Stimulated activated CD4-positive, alpha-beta T cell treated with anti-CD3 and anti-CD28 coated beads, Interleukin-2, amount 100 ng/mL, for 4 hours (primary cell): Measurements from ENCODE around the gene ACOXL.
"Not testable (repeated sequence)": the region's sequence is repeated elsewhere in the genome, so short reads cannot be mapped to it uniquely, and the experiment has no call there.

ENCODE experiments used
- DNase-seq: peaks from one replicate; pipeline ENCODE4 v3.0.0-alpha.2; 2020; ENCODE audit warnings: low read depth

ACOXL gene

DNA sequence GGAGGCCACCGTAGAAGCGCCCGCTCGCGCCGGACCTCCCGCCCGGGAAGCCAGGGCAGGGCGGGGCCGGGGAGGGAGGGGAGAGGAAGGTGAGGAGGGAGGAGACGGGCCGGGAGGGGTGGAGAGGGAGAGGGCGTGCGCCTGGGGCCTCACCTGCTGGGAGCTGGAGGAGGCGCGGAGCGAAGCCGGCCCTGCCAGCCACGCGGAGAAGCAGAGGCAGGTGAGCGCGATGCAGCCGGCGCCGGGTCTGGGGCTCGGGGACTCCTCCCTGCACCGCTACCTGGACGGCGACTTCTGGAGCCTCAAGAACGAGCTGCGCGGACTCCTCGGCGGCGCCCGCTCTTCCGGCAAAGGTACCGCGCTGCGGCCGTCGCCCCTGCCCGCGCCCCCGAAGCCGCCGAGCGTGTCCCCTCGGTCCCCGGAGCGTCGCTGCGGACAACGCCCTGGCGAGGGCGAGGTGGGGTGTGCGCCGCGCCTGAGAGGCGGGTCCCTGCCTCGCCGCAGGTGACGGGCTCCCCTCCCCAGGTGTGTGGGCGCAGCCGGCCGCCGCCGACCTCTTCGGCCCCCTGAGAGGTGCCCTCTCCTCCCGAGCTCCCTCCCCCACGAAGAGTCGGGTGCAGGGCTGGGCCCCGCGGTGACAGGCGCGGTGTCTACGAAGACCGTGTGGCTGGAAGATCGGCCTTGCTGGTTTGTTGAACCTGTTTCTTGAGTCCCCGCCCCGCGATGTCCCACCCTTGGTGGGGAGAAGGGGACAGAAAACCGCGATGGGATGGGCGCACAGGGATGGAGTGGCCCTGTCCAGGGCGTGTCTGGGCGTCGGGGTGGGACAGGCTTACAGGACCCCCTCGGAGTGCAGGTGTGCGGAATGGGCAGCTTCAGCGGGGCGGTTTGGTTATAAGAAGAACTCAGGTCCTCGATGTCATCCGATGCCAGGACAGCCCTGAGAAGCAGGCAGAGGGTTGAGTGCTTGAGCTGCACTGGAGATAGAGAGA lies at the start of gene ACOXL:
Gene ACOXL, plus strand, starts transcription at position 152 of the 992 bp plus-strand sequence. CDS start 35,817 bp downstream, outside the sequence.
- no peak for DNase-seq

DNA sequence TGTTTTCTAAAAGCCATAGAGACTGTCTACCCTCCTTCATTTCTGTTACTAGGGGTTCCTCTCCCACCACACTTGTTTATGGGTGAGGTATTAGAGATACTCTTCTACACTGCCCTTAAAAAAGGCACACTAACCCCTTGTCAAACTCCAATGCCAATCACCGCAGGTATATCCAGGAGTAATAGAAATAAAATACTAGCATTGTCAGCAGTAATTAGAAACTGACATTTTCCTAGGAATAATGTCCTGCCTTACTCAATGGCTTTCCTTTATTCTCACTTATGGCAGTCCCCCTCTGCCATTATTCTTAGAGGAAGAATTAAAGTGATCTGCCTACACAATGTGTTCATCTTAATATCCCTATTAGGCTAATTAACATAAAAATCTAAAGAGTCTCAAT lies 49.5 kb upstream of the ACOXL start:
- DNase-seq = no peak

DNA sequence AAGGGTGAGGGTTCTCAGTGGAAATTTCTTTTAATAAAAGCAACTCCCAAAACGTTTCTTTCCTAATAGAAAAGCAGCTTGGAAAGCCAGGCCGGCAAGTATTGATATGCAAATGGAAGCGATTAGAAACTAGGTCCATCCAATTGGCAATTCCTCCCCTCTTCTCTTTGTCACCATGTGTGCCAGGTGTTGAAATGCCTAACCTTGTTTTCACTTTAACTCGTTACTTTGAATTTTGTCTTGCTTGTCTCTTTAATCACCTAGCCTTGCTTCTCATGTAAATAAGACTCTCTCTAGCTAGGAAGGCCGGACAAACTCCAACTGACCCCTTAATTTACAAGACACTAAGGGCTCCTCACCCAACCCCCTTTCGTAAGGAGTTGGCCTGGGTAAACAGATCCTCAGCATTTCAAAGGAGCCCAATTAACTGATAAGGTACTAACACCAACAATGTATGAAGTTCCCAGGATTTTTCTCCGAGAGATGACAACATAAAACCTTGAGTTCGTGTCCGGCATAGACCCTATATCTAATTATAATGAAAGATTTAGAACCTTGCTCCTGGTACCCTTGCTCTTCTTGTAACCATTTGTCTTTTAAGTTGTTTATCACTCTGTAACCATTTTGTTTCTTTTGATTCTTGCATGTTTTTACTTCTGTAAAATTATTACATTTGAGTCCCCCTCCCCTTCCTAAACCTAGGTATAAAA lies 44.4 kb upstream of the ACOXL start:
- DNase-seq = not testable (repeated sequence)

DNA sequence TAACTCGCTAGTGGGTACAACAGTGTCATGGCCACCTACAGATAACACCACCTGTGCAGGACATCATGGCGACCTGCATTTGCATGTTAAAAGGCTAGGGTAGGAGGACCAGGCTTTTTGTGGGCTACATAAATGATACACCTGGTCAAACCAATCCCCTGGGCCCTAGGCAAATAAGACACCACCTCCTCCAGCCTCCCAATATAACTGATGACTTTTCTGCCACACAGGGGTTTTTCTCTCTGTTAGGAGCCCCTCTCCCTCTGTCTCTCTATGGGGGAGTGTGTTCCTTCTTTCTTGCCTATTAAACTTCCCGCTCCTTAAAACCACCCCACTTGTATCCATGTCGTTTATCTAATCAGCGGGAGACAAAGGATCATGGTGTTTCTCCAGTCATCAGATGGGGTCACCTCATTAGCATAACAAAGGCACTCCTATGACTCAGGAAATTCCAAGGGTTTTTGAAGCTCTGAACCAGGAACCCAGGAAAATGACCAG lies 43.7 kb upstream of the ACOXL start:
- DNase-seq = no peak

DNA sequence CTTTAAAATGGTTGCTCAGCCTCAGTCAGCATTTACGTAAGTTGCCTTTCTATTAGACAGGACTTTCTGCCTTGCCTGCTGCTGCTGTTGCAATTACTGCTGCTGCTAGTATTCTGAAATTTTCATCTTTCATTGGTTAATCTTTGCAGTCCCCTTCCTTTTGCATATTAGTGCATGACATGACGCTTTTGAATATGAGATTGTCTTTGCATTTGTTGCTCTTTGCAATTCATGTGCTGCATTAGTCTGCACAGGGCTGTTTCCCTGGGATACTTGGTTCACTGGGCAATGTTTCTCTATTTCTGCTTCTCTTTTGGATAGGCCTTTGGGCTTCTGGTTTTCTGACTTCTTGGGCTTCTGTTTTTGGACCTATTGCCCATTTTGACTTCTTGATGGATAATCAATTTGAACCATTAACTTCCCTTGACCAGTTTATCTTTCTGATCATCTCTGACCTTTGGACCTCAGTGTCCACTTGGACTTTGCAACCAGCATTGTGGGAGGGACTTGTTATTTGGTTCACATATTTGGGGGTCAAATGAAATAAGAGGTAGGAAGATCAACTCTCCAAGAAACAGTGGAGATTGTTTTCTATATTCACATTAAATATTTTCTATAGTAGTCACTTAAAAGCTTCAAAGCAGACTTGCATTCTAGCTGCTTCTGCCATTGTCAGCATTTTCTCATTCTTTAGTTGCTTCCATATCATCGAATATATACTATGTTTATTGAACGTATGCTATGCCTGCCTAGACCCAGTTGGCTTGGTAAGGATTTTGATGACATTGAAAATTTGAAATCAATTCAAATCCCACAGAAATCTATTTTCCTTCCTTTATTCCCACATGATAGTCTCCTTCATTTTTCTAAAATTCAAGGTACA lies 42.0 kb upstream of the ACOXL start:
- no peak for DNase-seq

DNA sequence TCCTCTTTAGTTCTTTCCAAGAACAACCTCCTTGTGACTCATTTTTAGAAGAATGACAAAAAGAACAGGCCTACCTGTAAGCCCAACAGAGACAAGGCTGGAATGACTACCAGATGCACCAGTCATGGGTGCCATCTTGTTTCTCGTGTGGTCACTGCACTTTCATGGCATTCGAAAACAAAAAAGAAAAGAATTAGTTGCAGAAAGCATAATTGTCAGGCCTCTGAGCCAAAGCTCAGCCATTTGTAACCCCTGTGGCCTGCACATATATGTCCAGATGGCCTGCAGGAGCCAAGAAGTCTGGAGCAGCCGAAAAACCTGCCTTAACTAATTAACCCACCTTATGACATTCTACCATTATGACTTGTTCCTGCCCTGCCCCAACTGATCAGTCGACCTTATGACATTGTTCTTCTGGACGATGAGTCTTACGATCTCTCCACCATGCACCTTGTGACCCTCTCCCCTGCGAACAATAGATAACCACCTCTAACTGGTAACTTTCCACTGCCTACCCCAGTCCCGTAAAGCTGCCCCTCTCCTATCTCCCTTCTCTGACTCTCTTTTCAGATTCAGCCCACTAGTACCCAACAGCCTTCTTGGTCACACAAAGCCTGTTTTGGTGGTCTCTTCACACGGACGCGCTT lies 40.6 kb upstream of the ACOXL start:
- no peak for DNase-seq

DNA sequence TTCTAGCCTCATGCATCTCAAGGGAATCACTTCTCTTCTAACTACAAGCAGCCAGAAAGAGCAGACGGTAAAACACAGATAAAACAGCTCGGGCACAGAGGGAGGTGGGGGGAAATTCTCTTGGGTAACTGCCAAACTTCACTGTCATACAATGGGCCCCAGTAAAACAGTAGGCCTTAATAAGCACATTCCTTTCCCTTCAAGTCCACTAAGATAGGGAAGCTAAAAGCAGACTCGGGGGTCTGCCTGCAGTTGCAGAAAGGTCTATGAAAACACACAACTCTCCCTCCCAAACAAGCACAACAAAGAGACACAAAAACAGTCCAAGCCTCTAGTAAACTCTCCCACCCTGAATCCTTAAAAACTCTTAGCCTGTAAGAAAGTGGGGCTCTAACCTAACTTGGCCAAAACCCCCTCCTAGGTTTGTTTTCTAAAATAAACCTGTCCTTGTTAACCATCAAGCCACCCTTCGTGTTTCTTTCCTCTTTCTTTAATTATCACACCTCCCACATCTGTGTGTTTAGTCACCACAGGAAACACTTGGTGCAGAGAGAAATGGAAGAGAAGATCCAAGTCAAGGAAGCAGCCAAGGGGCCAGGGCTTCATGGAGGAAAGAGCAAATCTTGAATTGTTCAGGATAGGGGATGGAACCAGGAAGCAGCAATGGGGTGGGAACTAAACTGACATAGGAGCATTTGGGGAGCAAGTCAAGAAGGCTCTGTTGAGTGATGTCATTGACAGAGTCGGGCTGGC lies 37.1 kb upstream of the ACOXL start:
- not testable (repeated sequence) for DNase-seq

DNA sequence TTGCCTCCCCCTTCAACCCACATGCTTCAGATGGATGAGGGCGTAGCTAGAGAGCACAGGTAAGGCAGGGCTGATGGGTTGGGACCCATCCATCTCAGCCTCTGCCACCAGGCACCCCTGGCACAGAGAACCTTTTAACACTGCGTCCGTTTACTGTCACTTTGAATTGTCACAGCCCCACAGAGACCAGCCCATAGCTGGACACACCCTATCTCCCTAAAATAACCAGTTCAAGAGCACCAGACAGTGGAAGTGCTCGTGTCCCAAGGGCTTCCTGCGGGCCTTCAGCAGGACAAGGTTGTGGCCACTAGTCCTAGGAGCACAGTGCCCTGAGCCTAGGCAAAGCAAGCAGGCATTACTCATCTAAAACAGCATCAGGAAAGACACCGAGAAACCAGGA lies 34.1 kb upstream of the ACOXL start:
- DNase-seq = not testable (repeated sequence)

DNA sequence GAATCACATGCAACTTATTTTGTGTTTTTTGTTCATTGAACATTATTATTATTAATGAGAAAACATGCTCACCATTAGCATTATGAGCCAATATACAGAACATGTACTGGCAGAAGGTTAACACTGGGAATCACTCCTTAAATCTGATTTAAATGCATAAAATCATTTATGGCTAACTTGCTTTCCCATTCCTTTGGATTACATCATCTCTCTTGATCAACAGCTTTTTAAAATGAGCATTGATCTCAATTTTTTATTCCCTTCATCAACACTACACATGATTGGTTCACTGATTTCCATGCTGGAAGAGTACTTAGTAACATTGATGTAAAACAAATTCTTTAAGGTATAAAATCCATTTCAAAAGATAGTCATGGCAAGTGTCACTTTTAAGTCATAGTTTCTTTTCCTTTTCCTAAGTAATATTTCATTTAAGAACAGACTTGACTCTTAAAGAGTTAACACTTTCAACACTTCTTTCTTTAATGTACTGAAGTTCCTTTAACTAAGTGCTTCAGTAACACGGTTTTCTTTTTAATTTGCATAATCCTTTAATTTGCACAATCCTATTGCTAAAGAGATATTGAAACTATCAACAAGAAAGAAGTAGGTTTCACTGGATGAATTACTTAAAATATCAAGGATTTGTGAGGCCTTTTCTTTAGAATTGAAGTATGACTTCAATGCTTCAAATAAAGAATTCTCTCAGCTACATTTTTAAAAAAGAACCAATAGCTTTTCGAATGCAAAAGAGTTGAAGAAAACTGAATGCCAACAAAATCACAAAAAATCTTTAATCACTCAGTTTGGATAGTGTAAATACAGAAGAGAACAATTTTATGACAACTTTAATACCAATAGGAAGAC lies 29.6 kb upstream of the ACOXL start:
- DNase-seq = no peak

DNA sequence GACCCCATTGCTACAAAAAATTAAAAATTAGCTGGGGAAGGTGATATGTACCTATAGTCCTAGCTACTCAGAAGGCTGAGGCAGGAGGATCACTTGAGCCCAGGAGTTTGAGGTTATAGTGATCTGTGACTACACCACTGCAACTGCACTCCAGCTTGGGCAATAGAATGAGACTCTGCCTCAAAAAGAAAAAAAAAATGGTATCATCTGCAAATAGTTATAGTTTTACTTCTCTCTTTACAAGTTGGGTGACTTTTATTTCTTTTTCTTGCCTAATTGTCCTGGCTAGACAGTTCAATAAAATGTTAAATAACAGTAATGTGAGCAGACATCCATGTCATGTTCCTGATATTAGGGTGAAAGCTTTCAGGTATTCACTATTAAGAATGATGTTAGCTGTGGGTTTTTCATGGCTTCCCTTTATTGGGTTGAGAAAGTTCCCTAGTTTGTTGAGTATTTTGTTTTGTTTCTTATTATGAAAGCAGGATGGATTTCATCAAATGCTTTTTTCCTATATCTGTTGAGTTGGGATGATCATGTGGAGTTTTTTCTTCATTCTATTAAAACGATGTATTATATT lies 24.9 kb upstream of the ACOXL start:
- no peak for DNase-seq

DNA sequence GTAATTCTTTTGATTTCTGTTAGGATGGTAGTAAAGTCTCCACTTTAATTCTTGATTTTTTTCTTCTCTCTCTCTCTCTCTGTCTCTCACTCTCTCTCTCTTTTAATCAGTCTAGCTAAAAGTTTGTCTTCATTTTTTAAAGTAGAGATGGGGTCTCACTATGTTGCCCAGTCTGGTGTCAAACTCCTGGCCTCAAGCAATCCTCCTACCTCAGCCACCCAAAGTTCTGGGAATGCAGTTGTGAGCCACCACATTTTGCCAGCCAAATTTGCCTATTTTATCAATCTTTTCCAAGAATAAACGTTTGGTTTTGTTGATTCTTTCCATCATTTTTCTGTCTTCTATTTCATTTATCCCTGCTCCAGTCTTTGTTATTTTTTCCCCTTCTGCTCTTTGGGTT lies 23.9 kb upstream of the ACOXL start:
- DNase-seq = no peak

DNA sequence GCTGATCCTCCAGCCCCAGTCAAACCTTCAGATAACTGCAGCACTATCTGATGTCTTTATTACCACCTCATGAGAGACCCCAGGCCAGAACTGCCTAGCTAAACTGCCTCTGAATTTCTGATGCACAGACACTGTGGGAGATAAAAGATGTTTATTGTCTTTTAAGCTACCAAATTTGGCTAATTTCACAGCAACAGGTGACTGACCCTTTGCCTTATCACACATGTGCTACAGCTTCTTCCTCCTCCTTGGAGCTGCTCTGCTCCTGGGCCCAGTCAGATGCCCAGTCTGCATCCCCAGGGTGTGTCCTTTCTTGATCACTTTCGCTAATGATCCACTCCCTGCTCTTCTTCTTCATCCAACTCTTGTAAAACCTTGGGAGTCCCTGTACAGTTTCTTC lies 19.6 kb upstream of the ACOXL start:
- no peak for DNase-seq

DNA sequence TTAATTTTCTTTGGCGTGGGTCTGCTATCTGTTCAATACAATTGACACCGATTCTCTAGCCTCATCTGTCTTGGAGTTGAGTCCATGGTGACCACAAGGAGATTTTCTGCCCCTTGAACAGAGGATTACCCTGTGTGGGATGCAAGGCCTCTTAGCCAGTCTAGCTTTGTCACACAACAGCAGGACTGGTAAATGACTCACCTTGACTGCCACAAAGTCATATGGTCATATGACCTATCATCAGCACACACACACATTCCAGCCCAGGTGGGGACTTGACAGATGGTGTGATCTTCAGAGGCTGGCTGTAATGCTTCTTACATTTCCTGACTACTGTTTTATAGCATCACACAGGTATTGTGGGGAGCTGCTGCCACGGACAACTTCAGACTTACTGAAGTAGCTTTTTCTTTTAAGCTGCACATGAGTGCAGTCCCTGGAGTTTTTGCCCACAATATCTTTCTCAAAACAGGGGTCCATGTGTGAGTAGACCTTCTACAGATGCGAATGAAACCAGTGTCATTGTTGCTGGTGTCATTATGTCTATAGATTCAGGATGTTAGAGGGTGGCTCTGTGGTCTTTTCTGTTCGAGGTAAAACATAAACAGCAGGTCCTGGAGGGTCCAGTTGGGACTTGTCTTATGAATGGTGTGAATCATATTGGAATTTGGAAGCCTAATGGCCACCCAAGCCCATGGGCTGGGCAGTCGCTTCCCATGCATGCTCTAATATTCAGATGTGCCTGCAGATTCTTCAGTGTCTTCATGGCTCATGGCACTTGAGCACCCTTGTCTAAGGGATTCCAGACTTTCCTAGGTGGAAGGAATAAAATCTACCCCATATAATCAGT lies 18.6 kb upstream of the ACOXL start:
- DNase-seq = no peak

DNA sequence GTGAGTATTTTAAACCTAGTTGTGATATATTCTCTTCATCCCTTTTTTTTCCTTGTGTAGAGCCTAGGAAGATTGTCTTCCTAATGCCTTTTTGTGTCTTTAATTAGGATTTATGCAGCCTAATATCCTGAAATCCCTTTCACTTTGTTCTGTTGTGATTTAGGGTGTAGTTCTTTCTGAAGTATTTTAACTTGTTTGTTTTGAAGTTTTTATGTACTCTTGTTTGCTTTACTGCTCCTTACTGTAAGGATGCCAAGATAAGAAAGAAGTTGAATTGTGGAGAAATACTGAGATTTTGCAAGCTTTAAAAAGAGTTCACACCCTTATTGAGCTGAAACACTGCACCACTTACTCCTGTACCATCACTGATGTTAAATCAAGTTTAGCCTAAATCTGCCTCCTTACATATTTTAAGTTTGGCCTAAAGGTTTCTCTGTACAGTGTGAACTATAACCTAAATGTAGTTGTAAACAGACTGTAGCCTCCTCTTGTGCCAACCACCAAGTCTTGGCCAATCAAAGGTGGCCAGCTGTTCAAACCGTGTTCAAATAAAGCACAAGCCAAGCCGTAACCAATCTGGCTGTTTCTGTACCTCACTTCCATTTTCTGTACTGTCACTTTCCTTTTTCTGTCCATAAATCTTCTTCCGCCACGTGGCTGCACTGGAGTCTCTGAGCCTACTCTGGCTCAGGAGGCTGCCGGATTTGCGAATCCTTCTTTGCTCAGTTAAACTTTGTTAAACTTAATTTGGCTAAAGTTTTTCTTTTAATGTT lies 17.7 kb upstream of the ACOXL start:
- DNase-seq = no peak

DNA sequence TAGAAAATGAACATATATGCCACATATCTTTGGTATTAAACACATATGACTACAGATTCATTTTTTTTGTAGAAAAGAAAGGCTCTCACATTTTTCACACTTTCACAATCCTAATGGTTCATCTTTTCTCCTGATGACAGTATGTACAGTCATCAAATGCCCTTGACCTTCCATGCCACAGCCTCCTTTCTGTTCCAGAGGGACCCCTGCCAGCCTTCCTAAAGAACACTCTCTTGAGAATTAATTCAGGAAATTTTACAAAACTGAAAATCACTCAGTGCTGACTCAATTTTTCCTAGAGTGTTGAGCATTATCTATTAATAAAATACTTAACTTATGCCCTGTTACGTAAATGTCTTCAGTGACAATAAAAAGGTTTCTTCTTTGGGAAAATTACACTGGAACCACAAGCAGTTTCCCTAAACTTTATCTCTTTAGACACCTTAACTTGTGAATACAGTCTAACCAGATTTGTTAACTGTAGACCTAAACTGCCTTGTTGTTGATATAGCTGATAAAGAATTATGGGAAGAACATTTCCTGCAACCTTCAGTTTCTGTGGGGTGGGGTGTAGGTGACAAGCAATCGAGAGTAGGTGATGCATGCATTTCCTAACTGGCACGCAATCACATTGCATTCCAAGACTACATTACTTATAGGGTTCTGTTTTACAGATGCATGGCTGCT lies 15.3 kb upstream of the ACOXL start:
- no peak for DNase-seq

DNA sequence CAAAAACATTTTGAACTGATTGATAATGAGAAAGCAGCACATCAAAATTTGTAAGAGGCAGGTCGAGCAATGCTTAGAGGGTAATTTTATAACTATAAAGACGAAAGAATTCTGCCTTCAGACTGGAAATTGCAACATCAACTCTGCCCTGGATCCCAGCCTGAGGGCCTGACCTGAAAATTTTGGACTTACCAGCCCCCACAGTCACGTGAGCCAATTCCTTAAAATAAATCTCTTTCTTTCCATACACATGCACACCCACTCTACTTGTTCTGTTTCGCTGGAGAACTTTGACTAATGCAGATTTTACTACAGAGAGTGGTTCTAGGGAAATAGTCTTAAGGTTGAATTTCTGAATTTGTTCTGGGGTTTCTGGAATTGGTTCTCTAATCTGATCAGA lies 14.6 kb upstream of the ACOXL start:
- no peak for DNase-seq

DNA sequence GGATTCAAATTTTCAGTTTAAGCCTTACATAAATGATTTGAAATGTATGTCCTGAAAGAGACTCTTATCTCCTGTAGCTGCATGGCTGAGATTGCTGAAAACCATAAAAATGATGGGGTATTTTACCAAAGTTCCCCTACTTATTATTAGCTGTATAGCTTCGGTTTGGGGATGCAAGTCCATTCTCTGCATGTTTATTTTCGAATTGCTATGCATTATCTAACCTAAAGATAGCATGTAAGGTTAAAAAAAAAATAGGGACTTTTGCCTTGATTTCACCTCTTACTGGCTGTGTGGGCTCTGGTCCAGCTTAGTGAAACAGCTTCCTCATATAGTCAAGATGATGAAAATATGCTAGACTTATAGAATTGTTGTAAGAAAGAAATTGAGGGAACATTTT lies 14.0 kb upstream of the ACOXL start:
- DNase-seq = no peak
